Nephron progenitor cell (in vitro differentiated cells): ENCODE measurements around the gene KIF26B.
"Not testable (repeated sequence)": the region's sequence is repeated elsewhere in the genome, so short reads cannot be mapped to it uniquely, and the experiment has no call there.

ENCODE experiments used
- DNase-seq: peaks from one replicate; pipeline ENCODE4 v3.0.0; 2021
- H3K27ac Mint-ChIP-seq: 2 replicates; pipeline ENCODE4 v1.8.0; 2021; ENCODE audit warnings: mild to moderate bottlenecking, moderate library complexity, mixed read lengths
- H3K27me3 Mint-ChIP-seq: 2 replicates; pipeline ENCODE4 v1.8.0; 2021; ENCODE audit warnings: mild to moderate bottlenecking, low read depth, mixed read lengths; ENCODE audit not compliant: poor library complexity
- H3K36me3 Mint-ChIP-seq: 2 replicates; pipeline ENCODE4 v1.8.0; 2021; ENCODE audit warnings: low read depth, mixed read lengths
- H3K4me1 Mint-ChIP-seq: 2 replicates; pipeline ENCODE4 v1.8.0; 2021; ENCODE audit warnings: mixed read lengths
- H3K4me3 Mint-ChIP-seq: 2 replicates; pipeline ENCODE4 v1.8.0; 2021; ENCODE audit warnings: mild to moderate bottlenecking, moderate library complexity, mixed read lengths
- H3K9me3 Mint-ChIP-seq: 2 replicates; pipeline ENCODE4 v1.8.0; 2021; ENCODE audit warnings: mild to moderate bottlenecking, moderate library complexity, mixed read lengths
- CTCF ChIP-seq: fragments of 200-600 bp; sonication (generic); IDR thresholded peaks from 2 replicates; pipeline ENCODE4 v1.5.0; 2021; ENCODE audit warnings: antibody characterized with exemption

The KIF26B gene

GRCh38 chr1:245334827-245335490 lies 180.2 kb downstream of the KIF26B start:
- TF ChIP-seq CTCF, result no peak
- peaks cover 20% of the 10 kb centered on the region for H3K36me3 Mint-ChIP-seq
- DNase-seq, result no peak
- H3K9me3 Mint-ChIP-seq, result peaks cover 4% of the 10 kb centered on the region
- H3K27me3 Mint-ChIP-seq, result no peaks in the 10 kb centered on the region
- H3K4me1 Mint-ChIP-seq, result peaks cover 72% of the 10 kb centered on the region
- no peak overlapping the region for H3K4me3 Mint-ChIP-seq
- peak overlapping the region; percentile 72 for H3K27ac Mint-ChIP-seq

GRCh38 chr1:245335684-245336083 lies 180.9 kb downstream of the KIF26B start:
- not testable (repeated sequence) for H3K4me3 Mint-ChIP-seq, H3K27ac Mint-ChIP-seq, H3K9me3 Mint-ChIP-seq, H3K27me3 Mint-ChIP-seq, DNase-seq
- Mint-ChIP-seq H3K4me1 (peaks cover 73% of the 10 kb centered on the region), H3K36me3 (peaks cover 23% of the 10 kb centered on the region)

GRCh38 chr1:245336149-245336983 lies 181.6 kb downstream of the KIF26B start:
- DNase-seq, result no peak
- Mint-ChIP-seq H3K36me3 (peaks cover 24% of the 10 kb centered on the region), H3K4me3 (no peak overlapping the region), H3K27ac (peak overlapping the region; percentile 32), H3K27me3 (no peaks in the 10 kb centered on the region), H3K4me1 (peaks cover 69% of the 10 kb centered on the region), H3K9me3 (peaks cover 4% of the 10 kb centered on the region)
- no peak for TF ChIP-seq CTCF

- not testable (repeated sequence) for DNase-seq, H3K27me3 Mint-ChIP-seq, H3K4me3 Mint-ChIP-seq, H3K9me3 Mint-ChIP-seq
- H3K36me3 Mint-ChIP-seq, result peaks cover 26% of the 10 kb centered on the region
- peak overlapping the region; percentile 32 for H3K27ac Mint-ChIP-seq
- H3K4me1 Mint-ChIP-seq, result peaks cover 63% of the 10 kb centered on the region
Measured at GRCh38 chr1:245336984-245337355, 182.2 kb downstream of the KIF26B start.

- Mint-ChIP-seq H3K9me3 (peaks cover 11% of the 10 kb centered on the region), H3K27me3 (peaks cover 1% of the 10 kb centered on the region), H3K4me1 (peaks cover 54% of the 10 kb centered on the region), H3K27ac (peak overlapping the region; percentile 18), H3K4me3 (no peak overlapping the region), H3K36me3 (peaks cover 29% of the 10 kb centered on the region)
- no peak for DNase-seq
- TF ChIP-seq CTCF, result no peak
Measured at GRCh38 chr1:245337829-245338484, 183.2 kb downstream of the KIF26B start.

GRCh38 chr1:245338485-245338877 lies 183.7 kb downstream of the KIF26B start:
- no peak overlapping the region for H3K27ac Mint-ChIP-seq
- no peak overlapping the region for H3K4me3 Mint-ChIP-seq
- H3K36me3 Mint-ChIP-seq, result peaks cover 30% of the 10 kb centered on the region
- TF ChIP-seq CTCF, result no peak
- H3K9me3 Mint-ChIP-seq, result peaks cover 11% of the 10 kb centered on the region
- DNase-seq, result no peak
- H3K27me3 Mint-ChIP-seq, result peaks cover 4% of the 10 kb centered on the region
- H3K4me1 Mint-ChIP-seq, result peaks cover 48% of the 10 kb centered on the region
